HepG2 (cell line): Measurements from ENCODE around the gene HOXB2. TPM values are rescaled to one million over a fixed set of nuclear protein-coding genes. Genes with fewer than 3 reads are reported as not detected.

Source experiments
- ATAC-seq: fragments of 200-7000 bp; cut with Tn5 transposase; 3 replicates; pipeline ENCODE4 v1.9.1; 2020; ENCODE audit warnings: mild to moderate bottlenecking, moderate library complexity
- BruUV-seq: library from RNA; stranded (reverse); fragments of 400-500 nt; replicated peaks from 2 replicates; lab custom pipeline; 2021; lab: Mats Ljungman, UMichigan
- CTCF ChIA-PET: fragments of 300-600 bp; formaldehyde crosslinking; extraction: SDS; loops from one replicate; lab custom pipeline; 2021; ENCODE audit warnings: low total read pairs, inconsistent platforms, low intra/inter-chr PET ratio; lab: Yijun Ruan, JAX
- POLR2A ChIA-PET: fragments of 350-600 bp; sonication (Branson Sonifier 250); formaldehyde crosslinking; loops from one replicate; lab custom pipeline; 2020; ENCODE audit warnings: antibody characterized with exemption, inconsistent platforms; lab: Yijun Ruan, JAX
- DNase-seq: peaks from one replicate; pipeline ENCODE4 v3.0.0-alpha.2; 2015; ENCODE audit warnings: low spot score
- FAIRE-seq: peaks from 3 replicates; lab custom pipeline; 2011; peaks lifted over from hg19 to GRCh38; lab: Jason Lieb, UNC
- H2AFZ ChIP-seq: one replicate; pipeline ENCODE4 v1.6.1; 2011; ENCODE audit warnings: low read length, inconsistent platforms
- H3K27ac ChIP-seq: fragments of 300-600 bp; 3 replicates; pipeline ENCODE4 v1.8.0; 2011; ENCODE audit warnings: mixed run types, mild to moderate bottlenecking, mixed read lengths, low read length, inconsistent platforms; ENCODE audit not compliant: insufficient read depth; ENCODE audit errors: extremely low read length
- H3K27me3 ChIP-seq, 2 experiments: fragments of 200-600 bp in 1 of 2; 2 replicates in 1 of 2; 3 replicates in 1 of 2; pipeline versions ENCODE4 v1.6.0 to v1.8.0; 2011; ENCODE audit warnings: low read length in 2 of 2, mild to moderate bottlenecking in 2 of 2, moderate library complexity in 2 of 2, inconsistent platforms in 1 of 2; ENCODE audit not compliant: insufficient read depth in 2 of 2, control insufficient read depth in 1 of 2
- H3K36me3 ChIP-seq, 2 experiments: fragments of 200-600 bp in 1 of 2; replicated peaks in 1 of 2; 2 replicates in 1 of 2; 3 replicates in 1 of 2; pipeline versions ENCODE4 v1.5.1 to v1.8.0; 2011; ENCODE audit warnings: low read length in 2 of 2, inconsistent platforms in 1 of 2; ENCODE audit not compliant: insufficient read depth in 2 of 2, control insufficient read depth in 1 of 2
- H3K4me1 ChIP-seq: 2 replicates; pipeline ENCODE4 v1.5.1; 2012; ENCODE audit warnings: low read length, inconsistent platforms; ENCODE audit not compliant: insufficient read depth
- H3K4me2 ChIP-seq: 2 replicates; pipeline ENCODE4 v1.6.0; 2011; ENCODE audit warnings: low read depth, low read length, inconsistent platforms
- H3K4me3 ChIP-seq, 3 experiments: fragments of 200-600 bp in 1 of 3; sonication (generic), shearing (Covaris generic) in 1 of 3; replicated peaks in 1 of 3; 2 replicates each; pipeline ENCODE4 v1.5.1; 2011 to 2016; ENCODE audit warnings: low read length in 3 of 3, inconsistent platforms in 2 of 3, low read depth in 2 of 3, mild to moderate bottlenecking in 2 of 3, control low read depth in 1 of 3, mixed read lengths in 1 of 3; ENCODE audit not compliant: insufficient read depth in 1 of 3
- H3K79me2 ChIP-seq: one replicate; pipeline ENCODE4 v1.6.1; 2011; ENCODE audit warnings: low read length, inconsistent platforms; ENCODE audit not compliant: insufficient read depth
- H3K9ac ChIP-seq: 2 replicates; pipeline ENCODE4 v1.6.0; 2011; ENCODE audit warnings: mild to moderate bottlenecking, low read depth, low read length, inconsistent platforms; ENCODE audit not compliant: insufficient read depth
- H3K9me3 ChIP-seq: 2 replicates; pipeline ENCODE4 v1.5.1; 2012; ENCODE audit warnings: mild to moderate bottlenecking, low read length
- H4K20me1 ChIP-seq: 2 replicates; pipeline ENCODE4 v1.6.0; 2011; ENCODE audit warnings: inconsistent platforms, mild to moderate bottlenecking, low read length, moderate library complexity; ENCODE audit not compliant: insufficient read depth
- ATF1 ChIP-seq: IDR thresholded peaks from 2 replicates; pipeline ENCODE4 v1.6.1; 2016; ENCODE audit warnings: mild to moderate bottlenecking, control low read depth
- ELF3 ChIP-seq: IDR thresholded peaks from 2 replicates; pipeline ENCODE4 v1.6.1; 2016; ENCODE audit warnings: missing genetic modification reagents, missing compliant biosample characterization
- HIVEP1 ChIP-seq: sonication (generic); formaldehyde crosslinking; IDR thresholded peaks from 2 replicates; pipeline ENCODE4 v1.4.0; 2020; ENCODE audit warnings: mild to moderate bottlenecking, missing genetic modification reagents
- KDM2A ChIP-seq: sonication (generic); formaldehyde crosslinking; IDR thresholded peaks from 2 replicates; pipeline ENCODE4 v1.4.0; 2020; ENCODE audit warnings: low read depth, missing genetic modification reagents, borderline replicate concordance
- MTF2 ChIP-seq: sonication (generic); formaldehyde crosslinking; IDR thresholded peaks from 2 replicates; pipeline ENCODE4 v1.5.0; 2020; ENCODE audit warnings: missing genetic modification reagents, borderline replicate concordance
- PAF1 ChIP-seq: IDR thresholded peaks from 2 replicates; pipeline ENCODE4 v1.6.1; 2016; ENCODE audit warnings: missing genetic modification reagents, missing compliant biosample characterization
- PLRG1 ChIP-seq: fragments of 450-650 bp; conservative IDR thresholded peaks from 2 replicates; pipeline ENCODE4 v1.6.1; 2016
- SP5 ChIP-seq: IDR thresholded peaks from 2 replicates; pipeline ENCODE4 v1.6.1; 2016; ENCODE audit warnings: low read depth, borderline replicate concordance
- ZNF34 ChIP-seq: sonication (generic); formaldehyde crosslinking; IDR thresholded peaks from 2 replicates; pipeline ENCODE4 v1.4.0; 2020; ENCODE audit warnings: mild to moderate bottlenecking, missing genetic modification reagents, borderline replicate concordance
- ZNF501 ChIP-seq: sonication (generic); formaldehyde crosslinking; IDR thresholded peaks from 2 replicates; pipeline ENCODE4 v1.5.1; 2020; ENCODE audit warnings: mild to moderate bottlenecking, moderate library complexity, missing genetic modification reagents
- ZNF646 ChIP-seq: sonication (generic); formaldehyde crosslinking; IDR thresholded peaks from 2 replicates; pipeline ENCODE4 v1.9.0; 2021; ENCODE audit warnings: mild to moderate bottlenecking, missing genetic modification reagents
- WGBS: methylation state at CpG from one replicate; pipeline ENCODE4 v1.1.6; 2017; ENCODE audit warnings: low lambda C conversion rate; 5-methylcytosine and 5-hydroxymethylcytosine counted together
- in situ Hi-C: cut with HindIII; loops from 2 replicates; pipeline ENCODE4 v1.10.0; 2017; ENCODE audit warnings: low pct_unique_long_range_greater_than_20kb; ENCODE audit not compliant: extremely low pct_ligation_motif_present
- intact Hi-C: fragments of 100-400 bp; cut with micrococcal nuclease; formaldehyde crosslinking; loops from one replicate; pipeline ENCODE4 v1.10.0; 2022; ENCODE audit not compliant: unreplicated experiment
- polyA plus RNA-seq, 8 experiments: library from polyadenylated mRNA; depleted of rRNA in 3 of 8; stranded (reverse) in 7 of 8; unstranded in 1 of 8; fragments of >200 nt; fragmentation: Illumina TruSeq in 4 of 8; extraction: Trizol in 4 of 8; gene quantifications; 2 replicates each; pipeline versions ENCODE4 v1.2.1 to v1.2.3, GENCODE V29; 2011 to 2016; ENCODE audit warnings: low read depth in 4 of 8, missing spikeins in 1 of 8, mixed read lengths in 1 of 8; ENCODE audit not compliant: insufficient read depth in 1 of 8
- total RNA-seq, 5 experiments: library from RNA; depleted of rRNA; stranded (reverse); fragments of >200 nt; fragmentation: Illumina TruSeq; extraction: Trizol; gene quantifications; 2 replicates each; pipeline ENCODE4 v1.2.3, GENCODE V29; 2016; ENCODE audit warnings: low read depth in 1 of 5
- TF ChIP-seq, protein P1 (sequence below): sonication (generic); formaldehyde crosslinking; conservative IDR thresholded peaks from 2 replicates; pipeline ENCODE4 v1.4.0; 2020; ENCODE audit warnings: missing genetic modification reagents
- TF ChIP-seq, protein P2 (sequence below): sonication (generic); formaldehyde crosslinking; conservative IDR thresholded peaks from 2 replicates; pipeline ENCODE4 v1.8.0; 2022; ENCODE audit warnings: missing genetic modification reagents

The HOXB2 gene
- total and polyA plus RNA-seq, 2 of the 13 experiments (the other 11 are each of a cell fraction or from before 2014, with no cell fraction given) = not detected

- TF ChIP-seq, protein P1, sequence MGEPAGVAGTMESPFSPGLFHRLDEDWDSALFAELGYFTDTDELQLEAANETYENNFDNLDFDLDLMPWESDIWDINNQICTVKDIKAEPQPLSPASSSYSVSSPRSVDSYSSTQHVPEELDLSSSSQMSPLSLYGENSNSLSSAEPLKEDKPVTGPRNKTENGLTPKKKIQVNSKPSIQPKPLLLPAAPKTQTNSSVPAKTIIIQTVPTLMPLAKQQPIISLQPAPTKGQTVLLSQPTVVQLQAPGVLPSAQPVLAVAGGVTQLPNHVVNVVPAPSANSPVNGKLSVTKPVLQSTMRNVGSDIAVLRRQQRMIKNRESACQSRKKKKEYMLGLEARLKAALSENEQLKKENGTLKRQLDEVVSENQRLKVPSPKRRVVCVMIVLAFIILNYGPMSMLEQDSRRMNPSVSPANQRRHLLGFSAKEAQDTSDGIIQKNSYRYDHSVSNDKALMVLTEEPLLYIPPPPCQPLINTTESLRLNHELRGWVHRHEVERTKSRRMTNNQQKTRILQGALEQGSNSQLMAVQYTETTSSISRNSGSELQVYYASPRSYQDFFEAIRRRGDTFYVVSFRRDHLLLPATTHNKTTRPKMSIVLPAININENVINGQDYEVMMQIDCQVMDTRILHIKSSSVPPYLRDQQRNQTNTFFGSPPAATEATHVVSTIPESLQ (CRISPR knock-in tag) = no peak
Observed at GRCh38 chr17:48564188-48565021, 19.5 kb upstream of the HOXB2 start (continued).

DNA sequence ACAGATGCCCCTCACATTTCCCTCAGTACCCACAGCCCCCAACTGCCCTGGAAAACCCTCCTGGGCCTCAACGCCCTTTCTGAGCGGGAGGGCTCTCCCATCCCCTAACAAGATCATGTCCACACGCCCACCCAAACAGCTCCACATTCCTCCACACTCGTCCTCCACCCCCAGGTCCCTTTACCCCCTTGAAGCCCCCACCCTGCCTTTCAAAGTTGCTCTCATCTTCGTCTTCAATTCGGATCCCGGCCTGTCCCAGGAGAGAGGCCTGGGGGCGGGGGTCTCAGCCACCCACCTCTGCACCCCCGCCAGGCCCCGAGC lies 18.9 kb upstream of the HOXB2 start:
- FAIRE-seq (no peak), ATAC-seq (no peak), DNase-seq (no peak)
- Histone ChIP-seq H3K4me3 (no peak overlapping the region), H4K20me1 (no peaks in the 10 kb centered on the region), H3K4me1 (no peaks in the 10 kb centered on the region), H3K27ac (no peak overlapping the region), H3K79me2 (no peaks in the 10 kb centered on the region), H3K36me3 (no peaks in the 10 kb centered on the region), H3K9me3 (no peaks in the 10 kb centered on the region), H3K27me3 (peaks cover 20 to 94% of the 10 kb centered on the region in 2 experiments), H3K4me2 (no peak overlapping the region), H2AFZ (no peak overlapping the region), H3K9ac (no peak overlapping the region)
- ChIA-PET POLR2A (no interaction called here), CTCF (no interaction called here)
- intact Hi-C loops = no loop called here
- in situ Hi-C loops = no loop called here
- no TSS peak for BruUV-seq
- 13% methylated on average over 10 of the region's 10 CpGs for WGBS
- TF ChIP-seq ATF1 (no peak), HIVEP1 (CRISPR knock-in tag) (no peak), ELF3 (CRISPR knock-in tag) (no peak), ZNF646 (CRISPR knock-in tag) (no peak), KDM2A (CRISPR knock-in tag) (no peak), MTF2 (CRISPR knock-in tag) (no peak), ZNF34 (no peak), PAF1 (CRISPR knock-in tag) (no peak), PLRG1 (no peak), ZNF501 (CRISPR knock-in tag) (no peak), SP5 (CRISPR knock-in tag) (no peak)
- TF ChIP-seq, protein P2, sequence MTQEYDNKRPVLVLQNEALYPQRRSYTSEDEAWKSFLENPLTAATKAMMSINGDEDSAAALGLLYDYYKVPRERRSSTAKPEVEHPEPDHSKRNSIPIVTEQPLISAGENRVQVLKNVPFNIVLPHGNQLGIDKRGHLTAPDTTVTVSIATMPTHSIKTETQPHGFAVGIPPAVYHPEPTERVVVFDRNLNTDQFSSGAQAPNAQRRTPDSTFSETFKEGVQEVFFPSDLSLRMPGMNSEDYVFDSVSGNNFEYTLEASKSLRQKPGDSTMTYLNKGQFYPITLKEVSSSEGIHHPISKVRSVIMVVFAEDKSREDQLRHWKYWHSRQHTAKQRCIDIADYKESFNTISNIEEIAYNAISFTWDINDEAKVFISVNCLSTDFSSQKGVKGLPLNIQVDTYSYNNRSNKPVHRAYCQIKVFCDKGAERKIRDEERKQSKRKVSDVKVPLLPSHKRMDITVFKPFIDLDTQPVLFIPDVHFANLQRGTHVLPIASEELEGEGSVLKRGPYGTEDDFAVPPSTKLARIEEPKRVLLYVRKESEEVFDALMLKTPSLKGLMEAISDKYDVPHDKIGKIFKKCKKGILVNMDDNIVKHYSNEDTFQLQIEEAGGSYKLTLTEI (CRISPR knock-in tag) = no peak
